Upper lobe of right lung (tissue), 1 donor: ENCODE measurements around the gene ST14. TPM values are rescaled to one million over a fixed set of nuclear protein-coding genes. Genes with fewer than 3 reads are reported as not detected.

Experiments used
- ATAC-seq: fragments of 200-7000 bp; cut with Tn5 transposase; one replicate; pipeline ENCODE4 v1.9.1; 2020; ENCODE audit warnings: mild to moderate bottlenecking, moderate library complexity
- DNase-seq: peaks from one replicate; pipeline ENCODE4 v3.0.0-alpha.2; 2020
- H3K27ac ChIP-seq: fragments of 200-600 bp; one replicate; pipeline ENCODE4 v1.8.0; 2022
- H3K27me3 ChIP-seq: fragments of 200-600 bp; one replicate; pipeline ENCODE4 v1.8.0; 2022; ENCODE audit warnings: mild to moderate bottlenecking
- H3K36me3 ChIP-seq: fragments of 200-600 bp; one replicate; pipeline ENCODE4 v1.8.0; 2022
- H3K4me1 ChIP-seq: fragments of 200-600 bp; one replicate; pipeline ENCODE4 v1.8.0; 2022
- H3K4me3 ChIP-seq: fragments of 200-600 bp; one replicate; pipeline ENCODE4 v1.8.0; 2022; ENCODE audit warnings: mild to moderate bottlenecking
- H3K9me3 ChIP-seq: fragments of 200-600 bp; one replicate; pipeline ENCODE4 v1.8.0; 2022
- CTCF ChIP-seq: fragments of 200-600 bp; IDR thresholded peaks from one replicate; pipeline ENCODE4 v1.8.0; 2022; ENCODE audit warnings: antibody characterized with exemption
- intact Hi-C: fragments of 100-400 bp; cut with DNase I; formaldehyde crosslinking; loops from one replicate; pipeline ENCODE4 v1.11.0; 2022
- total RNA-seq: library from RNA; stranded (reverse); fragmentation: NEBNext Ultra II Directional; extraction: Animal tissue kit (Norgen Biotek cat#: 25700); gene quantifications from one replicate; pipeline ENCODE4 v1.2.1, GENCODE V29; 2021
- donor health status: DM: no; HTN: yes; CAD: no; lungs with severe emphysema.

ST14 gene
- total RNA-seq, 1 donor from 2014 or later = 59.1 TPM

GRCh38 chr11:130198292-130198691 is 38.7 kb downstream of the ST14 start:
- Histone ChIP-seq H3K27me3 (no peaks in the 10 kb centered on the region), H3K4me1 (no peaks in the 10 kb centered on the region), H3K4me3 (no peak overlapping the region), H3K27ac (no peak overlapping the region), H3K9me3 (no peaks in the 10 kb centered on the region), H3K36me3 (peaks cover 6% of the 10 kb centered on the region)
- ATAC-seq (no peak), DNase-seq (no peak)
- no peak for TF ChIP-seq CTCF
- intact Hi-C loops = no loop called here

GRCh38 chr11:130198964-130199363 is 39.4 kb downstream of the ST14 start:
- ATAC-seq = no peak
- Histone ChIP-seq H3K4me1 (no peaks in the 10 kb centered on the region), H3K4me3 (no peak overlapping the region), H3K9me3 (no peaks in the 10 kb centered on the region), H3K36me3 (peaks cover 6% of the 10 kb centered on the region), H3K27ac (no peak overlapping the region), H3K27me3 (no peaks in the 10 kb centered on the region)
- DNase-seq = no peak
- intact Hi-C loops = no loop called here
- TF ChIP-seq CTCF = no peak

GRCh38 chr11:130199792-130200191 is 40.2 kb downstream of the ST14 start:
- Histone ChIP-seq H3K27me3 (no peaks in the 10 kb centered on the region), H3K9me3 (no peaks in the 10 kb centered on the region), H3K4me3 (no peak overlapping the region), H3K27ac (no peak overlapping the region), H3K4me1 (no peaks in the 10 kb centered on the region), H3K36me3 (peaks cover 6% of the 10 kb centered on the region)
- no peak for ATAC-seq
- intact Hi-C loops = no loop called here
- no peak for DNase-seq
- TF ChIP-seq CTCF = no peak

- no peaks in the 10 kb centered on the region for H3K4me1 ChIP-seq
- no peak overlapping the region for H3K4me3 ChIP-seq
These were observed 41.4 kb downstream of the ST14 start for GRCh38 chr11:130201026-130201425.

GRCh38 chr11:130202009-130202817 is 42.6 kb downstream of the ST14 start:
- TF ChIP-seq CTCF = no peak
- no peaks in the 10 kb centered on the region for H3K27me3 ChIP-seq
- intact Hi-C loops = no loop called here
- no peak for ATAC-seq
- H3K36me3 ChIP-seq = peaks cover 6% of the 10 kb centered on the region
- H3K4me3 ChIP-seq = no peak overlapping the region
- H3K27ac ChIP-seq = no peak overlapping the region
- no peaks in the 10 kb centered on the region for H3K9me3 ChIP-seq
- DNase-seq = no peak
- no peaks in the 10 kb centered on the region for H3K4me1 ChIP-seq

More at GRCh38 chr11:130201026-130201425, 41.4 kb downstream of the ST14 start:
- TF ChIP-seq CTCF = no peak
- Histone ChIP-seq H3K36me3 (peaks cover 6% of the 10 kb centered on the region), H3K27me3 (no peaks in the 10 kb centered on the region), H3K9me3 (no peaks in the 10 kb centered on the region), H3K27ac (no peak overlapping the region)
- DNase-seq (no peak), ATAC-seq (no peak)
- intact Hi-C loops = no loop called here
